ENCODE data around the gene RMRP. TPM values are rescaled to one million over a fixed set of nuclear protein-coding genes. Genes with fewer than 3 reads are reported as not detected.

Gene RMRP
- total and polyA plus RNA-seq, 2 of the 4 experiments (the other 2 are of a cell fraction): 39.7 to 13,690 TPM

- H2AK5ac ChIP-seq (ENCODE audit: low read depth, low read length): no peak overlapping the region
- ChIA-PET POLR2A (ENCODE audit: unreplicated experiment) (no interaction called here), CTCF (interaction anchor here (0.6 to 1.2 kb wide), 2 partner anchors 9 to 94 kb away, joined by 3 to 4 read pairs; no protein-coding TSS in a partner anchor)
- no peaks in the 10 kb centered on the region for H3K4me1 ChIP-seq (ENCODE audit: control insufficient read depth, insufficient read depth, low read length)
- no peak overlapping the region for H2BK20ac ChIP-seq (ENCODE audit: low read depth, low read length)
- in situ Hi-C loops (cut with MboI; ENCODE audit: low sequenced_read_pairs): no loop called here
- H3K4ac ChIP-seq (ENCODE audit: low read depth, low read length): no peak overlapping the region
- H3K23ac ChIP-seq (ENCODE audit: low read depth, low read length): no peak overlapping the region
- peaks cover 57 to 64% of the 10 kb centered on the region in 2 experiments for H3K79me1 ChIP-seq (ENCODE audit: low read depth in 1 of 2, low read length in 2 of 2)
- H3K4me3 ChIP-seq (ENCODE audit: insufficient read depth, low read depth, low read length): no peak overlapping the region
- H3K9me1 ChIP-seq (ENCODE audit: insufficient read depth, low read length): peaks cover 7% of the 10 kb centered on the region
- no peak overlapping the region for H2AFZ ChIP-seq (replicated peaks; ENCODE audit: low read length, poor library complexity)
- no peak overlapping the region for H2BK120ac ChIP-seq (ENCODE audit: low read depth, low read length)
- no CpG with 5 or more reads among the region's 8 CpGs for WGBS, 2 experiments (ENCODE audit: extremely low coverage in 2 of 2, insufficient read length in 1 of 2)
- H3K27ac ChIP-seq (ENCODE audit: insufficient read depth, low read length): no peak overlapping the region
- no peak overlapping the region for H3K18ac ChIP-seq (ENCODE audit: low read depth, low read length)
- TF ChIP-seq CHD1 (IDR thresholded peaks at IDR 0.05; ENCODE audit: low read depth, low read length): no peak
- H2BK5ac ChIP-seq (ENCODE audit: low read depth, low read length, poor library complexity, severe bottlenecking): no peak overlapping the region
- peaks cover 12% of the 10 kb centered on the region; the same call in 1 of the 2 replicates for H4K20me1 ChIP-seq (ENCODE audit: insufficient read depth, low read length)
- intact Hi-C loops (cut with micrococcal nuclease): no loop called here
- H2BK15ac ChIP-seq (ENCODE audit: low read depth, low read length): no peak overlapping the region
- no peak overlapping the region for H3K56ac ChIP-seq (ENCODE audit: extremely low read depth, insufficient read depth, low read length)
- H3K36me3 ChIP-seq (ENCODE audit: control insufficient read depth, insufficient read depth, low read length): peaks cover 82% of the 10 kb centered on the region
- H4K8ac ChIP-seq (ENCODE audit: low read depth in 2 of 2, low read length in 2 of 2): no peak overlapping the region
- H3K9me3 ChIP-seq (ENCODE audit: control insufficient read depth, insufficient read depth, low read length): no peaks in the 10 kb centered on the region
- no peak overlapping the region for H3K9ac ChIP-seq (ENCODE audit: low read depth, low read length)
- H4K91ac ChIP-seq (ENCODE audit: insufficient read depth, low read depth, low read length): no peak overlapping the region
- dilution Hi-C loops (cut with HindIII; ENCODE audit: low sequenced_read_pairs, unreplicated experiment): no loop called here
- no peak overlapping the region for H3K14ac ChIP-seq (replicated peaks; ENCODE audit: low read depth, low read length)
- no peaks in the 10 kb centered on the region for H3K27me3 ChIP-seq (ENCODE audit: control insufficient read depth, insufficient read depth, low read length)
- no TSS peak for BruUV-seq (replicated peaks)
- no peak overlapping the region for H3K4me2 ChIP-seq (ENCODE audit: low read depth, low read length)
- no peak overlapping the region for H2AK9ac ChIP-seq (replicated peaks; ENCODE audit: low read depth, low read length, poor library complexity)
- H4K5ac ChIP-seq (ENCODE audit: low read depth, low read length): no peak overlapping the region
- ATAC-seq (ENCODE audit: low read depth): no peak
- no peak for DNase-seq
These were observed 47.6 kb upstream of the RMRP start for GRCh38 chr9:35705372-35705771.
